ENCODE results near the gene KDM4C. TPM values are rescaled to one million over a fixed set of nuclear protein-coding genes. Genes with fewer than 3 reads are reported as not detected.

The KDM4C gene
- total RNA-seq, 1 experiment from 2014 or later, result 4.8 TPM

- ChIA-PET POLR2A (ENCODE audit: low non-redundant PET) (no interaction called here), CTCF (no interaction called here)
- no peaks in the 10 kb centered on the region for H3K36me3 ChIP-seq (ENCODE audit: insufficient read depth, low read length, poor library complexity, severe bottlenecking)
- no TSS peak for BruUV-seq (replicated peaks)
- H3K4me3 ChIP-seq (ENCODE audit: low read depth, low read length, poor library complexity, severe bottlenecking), result no peak overlapping the region
- no peaks in the 10 kb centered on the region for H3K9me3 ChIP-seq (ENCODE audit: low read depth, low read length, poor library complexity, severe bottlenecking)
- no peak overlapping the region for H3K27ac ChIP-seq (ENCODE audit: low read depth, low read length, poor library complexity, severe bottlenecking)
- no peaks in the 10 kb centered on the region for H3K27me3 ChIP-seq (replicated peaks; ENCODE audit: insufficient read depth, low read depth, low read length, poor library complexity)
- no peak for TF ChIP-seq CTCF (conservative IDR thresholded peaks at IDR 0.05; ENCODE audit: low read depth, low read length)
- TF ChIP-seq EZH2 (IDR thresholded peaks at IDR 0.05; ENCODE audit: borderline replicate concordance, low read depth, low read length, poor library complexity, severe bottlenecking), result no peak
- DNase-seq (ENCODE audit: low spot score), result peak; percentile 73
- H3K4me1 ChIP-seq (ENCODE audit: insufficient read depth, low read length, poor library complexity, severe bottlenecking), result peaks cover 47% of the 10 kb centered on the region
- intact Hi-C loops (cut with micrococcal nuclease; ENCODE audit: unreplicated experiment), result no loop called here
Observed at GRCh38 chr9:6955251-6955921, 197.6 kb downstream of the KDM4C start.

- Histone ChIP-seq H3K4me1 (ENCODE audit: insufficient read depth, low read length, poor library complexity, severe bottlenecking) (peaks cover 61% of the 10 kb centered on the region), H3K9me3 (ENCODE audit: low read depth, low read length, poor library complexity, severe bottlenecking) (no peaks in the 10 kb centered on the region), H3K27me3 (replicated peaks; ENCODE audit: insufficient read depth, low read depth, low read length, poor library complexity) (no peaks in the 10 kb centered on the region), H3K27ac (ENCODE audit: low read depth, low read length, poor library complexity, severe bottlenecking) (no peak overlapping the region), H3K36me3 (ENCODE audit: insufficient read depth, low read length, poor library complexity, severe bottlenecking) (no peaks in the 10 kb centered on the region), H3K4me3 (ENCODE audit: low read depth, low read length, poor library complexity, severe bottlenecking) (no peak overlapping the region)
- TF ChIP-seq CTCF (conservative IDR thresholded peaks at IDR 0.05; ENCODE audit: low read depth, low read length) (no peak), EZH2 (IDR thresholded peaks at IDR 0.05; ENCODE audit: borderline replicate concordance, low read depth, low read length, poor library complexity, severe bottlenecking) (no peak)
- CTCF ChIA-PET, result no interaction called here
- intact Hi-C loops (cut with micrococcal nuclease; ENCODE audit: unreplicated experiment), result no loop called here
- POLR2A ChIA-PET (ENCODE audit: low non-redundant PET), result no interaction called here
- DNase-seq (ENCODE audit: low spot score), result no peak
- no TSS peak for BruUV-seq (replicated peaks)
Observed at GRCh38 chr9:6956879-6957278, 199.1 kb downstream of the KDM4C start.

GRCh38 chr9:6959270-6960000 is 201.7 kb downstream of the KDM4C start:
- Histone ChIP-seq H3K9me3 (ENCODE audit: low read depth, low read length, poor library complexity, severe bottlenecking) (no peaks in the 10 kb centered on the region), H3K4me1 (ENCODE audit: insufficient read depth, low read length, poor library complexity, severe bottlenecking) (peaks cover 72% of the 10 kb centered on the region), H3K27me3 (replicated peaks; ENCODE audit: insufficient read depth, low read depth, low read length, poor library complexity) (no peaks in the 10 kb centered on the region), H3K27ac (ENCODE audit: low read depth, low read length, poor library complexity, severe bottlenecking) (no peak overlapping the region), H3K36me3 (ENCODE audit: insufficient read depth, low read length, poor library complexity, severe bottlenecking) (no peaks in the 10 kb centered on the region), H3K4me3 (ENCODE audit: low read depth, low read length, poor library complexity, severe bottlenecking) (no peak overlapping the region)
- POLR2A ChIA-PET (ENCODE audit: low non-redundant PET), result no interaction called here
- DNase-seq (ENCODE audit: low spot score), result peak; percentile 78
- no peak for TF ChIP-seq EZH2 (IDR thresholded peaks at IDR 0.05; ENCODE audit: borderline replicate concordance, low read depth, low read length, poor library complexity, severe bottlenecking)
- no peak for TF ChIP-seq CTCF (conservative IDR thresholded peaks at IDR 0.05; ENCODE audit: low read depth, low read length)
- intact Hi-C loops (cut with micrococcal nuclease; ENCODE audit: unreplicated experiment), result no loop called here
- CTCF ChIA-PET, result no interaction called here
- BruUV-seq (replicated peaks), result no TSS peak
